LNCaP clone FGC (cell line): ENCODE results near the gene PRKG1.

ENCODE experiments used
- DNase-seq: peaks from one replicate; pipeline ENCODE4 v3.0.0-alpha.2; 2011; ENCODE audit warnings: low read depth
- H3K4me3 ChIP-seq: 2 replicates; pipeline ENCODE4 v1.5.1; 2011; ENCODE audit warnings: mild to moderate bottlenecking, low read depth, low read length, control low read depth
- CTCF ChIP-seq: IDR thresholded peaks from 2 replicates; pipeline ENCODE4 v1.5.1; 2012; ENCODE audit warnings: mild to moderate bottlenecking; ENCODE audit not compliant: control insufficient read depth, insufficient read depth; ENCODE audit errors: extremely low read depth

Gene PRKG1

DNA sequence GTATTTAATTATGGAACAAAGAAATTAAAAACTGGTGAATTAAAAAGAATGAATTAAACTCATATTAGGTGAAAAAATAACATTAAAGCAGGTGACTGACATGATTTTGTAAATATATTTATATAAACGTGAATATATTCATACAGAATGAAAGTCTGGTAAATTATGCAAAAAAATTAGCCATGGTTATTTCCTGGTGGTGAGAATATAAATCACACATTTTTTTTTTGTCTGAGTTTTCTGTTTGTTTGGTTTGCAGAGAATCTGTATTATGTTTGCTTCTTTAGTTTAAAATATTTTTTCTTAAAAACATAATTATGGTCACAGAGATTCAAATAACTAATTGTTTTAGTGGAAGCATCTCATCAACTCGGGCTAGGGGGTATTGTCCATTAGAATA, 698.1 kb downstream of the PRKG1 start:
- no peak overlapping the region for H3K4me3 ChIP-seq
- no peak for TF ChIP-seq CTCF
- no peak for DNase-seq

DNA sequence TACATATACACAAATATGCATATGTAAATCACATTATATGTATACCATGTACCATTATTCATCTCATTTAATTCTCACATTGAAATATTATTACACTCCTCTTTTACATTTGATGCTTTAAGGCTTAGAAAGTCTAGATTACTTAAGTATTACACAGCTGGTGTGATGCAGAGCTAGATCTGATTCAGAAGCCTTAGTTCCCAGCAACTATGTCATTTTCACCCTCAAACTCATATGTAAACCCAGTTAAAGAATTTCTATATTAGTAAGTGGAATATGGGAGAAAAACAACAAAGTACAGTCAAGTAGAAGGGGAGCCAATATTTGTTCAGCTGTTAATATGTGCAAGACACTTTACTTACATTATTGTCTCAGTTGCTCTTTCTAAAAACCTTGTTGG, 699.4 kb downstream of the PRKG1 start:
- no peak for DNase-seq
- no peak overlapping the region for H3K4me3 ChIP-seq
- no peak for TF ChIP-seq CTCF

- DNase-seq = no peak
- TF ChIP-seq CTCF = no peak
- H3K4me3 ChIP-seq = no peak overlapping the region
These were observed 709.7 kb downstream of the PRKG1 start for GRCh38 chr10:51783941-51784340.

- no peak for TF ChIP-seq CTCF
- no peak overlapping the region for H3K4me3 ChIP-seq
- DNase-seq = no peak
These were observed 711.9 kb downstream of the PRKG1 start for GRCh38 chr10:51786016-51786683.

GRCh38 chr10:51786684-51787035, 712.4 kb downstream of the PRKG1 start:
- TF ChIP-seq CTCF = no peak
- DNase-seq = no peak
- no peak overlapping the region for H3K4me3 ChIP-seq

- DNase-seq = no peak
- no peak overlapping the region for H3K4me3 ChIP-seq
- no peak for TF ChIP-seq CTCF
These were observed 714.0 kb downstream of the PRKG1 start for GRCh38 chr10:51788273-51788672.

- no peak for DNase-seq
- TF ChIP-seq CTCF = no peak
- H3K4me3 ChIP-seq = no peak overlapping the region
These were observed 714.8 kb downstream of the PRKG1 start for GRCh38 chr10:51789118-51789517.
